HepG2 (cell line): Measurements from ENCODE around the gene SYCE1L. TPM values are rescaled to one million over a fixed set of nuclear protein-coding genes. Genes with fewer than 3 reads are reported as not detected.
A peak's percentile ranks its signal among the peaks of the same experiment; 100 is the strongest.

Source experiments
- ATAC-seq: fragments of 200-7000 bp; cut with Tn5 transposase; 3 replicates; pipeline ENCODE4 v1.9.1; 2020; ENCODE audit warnings: mild to moderate bottlenecking, moderate library complexity
- BruUV-seq: library from RNA; stranded (reverse); fragments of 400-500 nt; replicated peaks from 2 replicates; lab custom pipeline; 2021; lab: Mats Ljungman, UMichigan
- CTCF ChIA-PET: fragments of 300-600 bp; formaldehyde crosslinking; extraction: SDS; loops from one replicate; lab custom pipeline; 2021; ENCODE audit warnings: low total read pairs, inconsistent platforms, low intra/inter-chr PET ratio; lab: Yijun Ruan, JAX
- POLR2A ChIA-PET: fragments of 350-600 bp; sonication (Branson Sonifier 250); formaldehyde crosslinking; loops from one replicate; lab custom pipeline; 2020; ENCODE audit warnings: antibody characterized with exemption, inconsistent platforms; lab: Yijun Ruan, JAX
- DNase-seq: peaks from one replicate; pipeline ENCODE4 v3.0.0-alpha.2; 2015; ENCODE audit warnings: low spot score
- FAIRE-seq: peaks from 3 replicates; lab custom pipeline; 2011; peaks lifted over from hg19 to GRCh38; lab: Jason Lieb, UNC
- H2AFZ ChIP-seq: one replicate; pipeline ENCODE4 v1.6.1; 2011; ENCODE audit warnings: low read length, inconsistent platforms
- H3K27ac ChIP-seq: fragments of 300-600 bp; 3 replicates; pipeline ENCODE4 v1.8.0; 2011; ENCODE audit warnings: mixed run types, mild to moderate bottlenecking, mixed read lengths, low read length, inconsistent platforms; ENCODE audit not compliant: insufficient read depth; ENCODE audit errors: extremely low read length
- H3K27me3 ChIP-seq, 2 experiments: fragments of 200-600 bp in 1 of 2; 2 replicates in 1 of 2; 3 replicates in 1 of 2; pipeline versions ENCODE4 v1.6.0 to v1.8.0; 2011; ENCODE audit warnings: low read length in 2 of 2, mild to moderate bottlenecking in 2 of 2, moderate library complexity in 2 of 2, inconsistent platforms in 1 of 2; ENCODE audit not compliant: insufficient read depth in 2 of 2, control insufficient read depth in 1 of 2
- H3K36me3 ChIP-seq, 2 experiments: fragments of 200-600 bp in 1 of 2; replicated peaks in 1 of 2; 2 replicates in 1 of 2; 3 replicates in 1 of 2; pipeline versions ENCODE4 v1.5.1 to v1.8.0; 2011; ENCODE audit warnings: low read length in 2 of 2, inconsistent platforms in 1 of 2; ENCODE audit not compliant: insufficient read depth in 2 of 2, control insufficient read depth in 1 of 2
- H3K4me1 ChIP-seq: 2 replicates; pipeline ENCODE4 v1.5.1; 2012; ENCODE audit warnings: low read length, inconsistent platforms; ENCODE audit not compliant: insufficient read depth
- H3K4me2 ChIP-seq: 2 replicates; pipeline ENCODE4 v1.6.0; 2011; ENCODE audit warnings: low read depth, low read length, inconsistent platforms
- H3K4me3 ChIP-seq, 3 experiments: fragments of 200-600 bp in 1 of 3; sonication (generic), shearing (Covaris generic) in 1 of 3; replicated peaks in 1 of 3; 2 replicates each; pipeline ENCODE4 v1.5.1; 2011 to 2016; ENCODE audit warnings: low read length in 3 of 3, inconsistent platforms in 2 of 3, low read depth in 2 of 3, mild to moderate bottlenecking in 2 of 3, control low read depth in 1 of 3, mixed read lengths in 1 of 3; ENCODE audit not compliant: insufficient read depth in 1 of 3
- H3K79me2 ChIP-seq: one replicate; pipeline ENCODE4 v1.6.1; 2011; ENCODE audit warnings: low read length, inconsistent platforms; ENCODE audit not compliant: insufficient read depth
- H3K9ac ChIP-seq: 2 replicates; pipeline ENCODE4 v1.6.0; 2011; ENCODE audit warnings: mild to moderate bottlenecking, low read depth, low read length, inconsistent platforms; ENCODE audit not compliant: insufficient read depth
- H3K9me3 ChIP-seq: 2 replicates; pipeline ENCODE4 v1.5.1; 2012; ENCODE audit warnings: mild to moderate bottlenecking, low read length
- H4K20me1 ChIP-seq: 2 replicates; pipeline ENCODE4 v1.6.0; 2011; ENCODE audit warnings: inconsistent platforms, mild to moderate bottlenecking, low read length, moderate library complexity; ENCODE audit not compliant: insufficient read depth
- CBX5 ChIP-seq: sonication (generic); formaldehyde crosslinking; IDR thresholded peaks from 2 replicates; pipeline ENCODE4 v1.4.0; 2020; ENCODE audit warnings: missing genetic modification reagents, borderline replicate concordance
- DR1 ChIP-seq: sonication (generic); formaldehyde crosslinking; IDR thresholded peaks from 2 replicates; pipeline ENCODE4 v1.8.0; 2021; ENCODE audit warnings: mild to moderate bottlenecking, missing genetic modification reagents, inconsistent platforms
- FOXC1 ChIP-seq: sonication (generic); formaldehyde crosslinking; IDR thresholded peaks from 2 replicates; pipeline ENCODE4 v1.8.0; 2022; ENCODE audit warnings: mild to moderate bottlenecking, missing genetic modification reagents, borderline replicate concordance
- KDM3A ChIP-seq: IDR thresholded peaks from 2 replicates; pipeline ENCODE4 v1.6.1; 2018; ENCODE audit warnings: low read depth, missing compliant biosample characterization
- KDM4B ChIP-seq: sonication (generic); formaldehyde crosslinking; IDR thresholded peaks from 2 replicates; pipeline ENCODE4 v1.4.0; 2020; ENCODE audit warnings: missing genetic modification reagents
- KLF9 ChIP-seq: IDR thresholded peaks from 2 replicates; pipeline ENCODE4 v1.6.1; 2016; ENCODE audit warnings: low read depth
- MIER3 ChIP-seq: IDR thresholded peaks from 2 replicates; pipeline ENCODE4 v1.6.1; 2016; ENCODE audit warnings: missing compliant biosample characterization, borderline replicate concordance
- NFE2L2 ChIP-seq: fragments of 150-350 bp; IDR thresholded peaks from 2 replicates; pipeline ENCODE4 v1.6.1; 2014; ENCODE audit warnings: low read length
- PHF21A ChIP-seq: sonication (generic); formaldehyde crosslinking; IDR thresholded peaks from 2 replicates; pipeline ENCODE4 v1.5.0; 2020; ENCODE audit warnings: mild to moderate bottlenecking, missing genetic modification reagents
- PRPF4 ChIP-seq: fragments of 200-400 bp; formaldehyde crosslinking; IDR thresholded peaks from 2 replicates; pipeline ENCODE4 v1.6.1; 2016; ENCODE audit warnings: low read length, low read depth; ENCODE audit not compliant: poor library complexity, severe bottlenecking
- RAD51 ChIP-seq: fragments of 450-650 bp; IDR thresholded peaks from 2 replicates; pipeline ENCODE4 v1.6.1; 2016; ENCODE audit warnings: borderline replicate concordance
- RXRA ChIP-seq: sonication (generic); formaldehyde crosslinking; IDR thresholded peaks from 2 replicates; pipeline ENCODE4 v1.5.1; 2020; ENCODE audit warnings: missing genetic modification reagents
- TOPORS ChIP-seq: sonication (generic); formaldehyde crosslinking; IDR thresholded peaks from 2 replicates; pipeline ENCODE4 v1.8.0; 2023; ENCODE audit warnings: mild to moderate bottlenecking, missing genetic modification reagents
- ZMAT3 ChIP-seq: sonication (generic); formaldehyde crosslinking; conservative IDR thresholded peaks from 2 replicates; pipeline ENCODE4 v1.7.0; 2021; ENCODE audit warnings: missing genetic modification reagents
- ZNF121 ChIP-seq: sonication (generic); formaldehyde crosslinking; IDR thresholded peaks from 2 replicates; pipeline ENCODE4 v1.5.0; 2020; ENCODE audit warnings: mild to moderate bottlenecking, missing genetic modification reagents
- ZNF256 ChIP-seq: sonication (generic); formaldehyde crosslinking; conservative IDR thresholded peaks from 2 replicates; pipeline ENCODE4 v1.4.0; 2020; ENCODE audit warnings: missing genetic modification reagents
- ZNF329 ChIP-seq: sonication (generic); formaldehyde crosslinking; IDR thresholded peaks from 2 replicates; pipeline ENCODE4 v1.9.0; 2021; ENCODE audit warnings: low read depth, mild to moderate bottlenecking, missing genetic modification reagents
- ZNF335 ChIP-seq: sonication (generic); formaldehyde crosslinking; IDR thresholded peaks from 2 replicates; pipeline ENCODE4 v1.4.0; 2020; ENCODE audit warnings: missing genetic modification reagents
- ZNF770 ChIP-seq: sonication (generic); formaldehyde crosslinking; IDR thresholded peaks from 2 replicates; pipeline ENCODE4 v1.5.0; 2020; ENCODE audit warnings: mild to moderate bottlenecking, missing genetic modification reagents
- ZNF782 ChIP-seq: sonication (generic); formaldehyde crosslinking; IDR thresholded peaks from 2 replicates; pipeline ENCODE4 v1.4.0; 2020; ENCODE audit warnings: missing genetic modification reagents, mild to moderate bottlenecking, borderline replicate concordance
- ZNF788 ChIP-seq: sonication (generic); formaldehyde crosslinking; IDR thresholded peaks from 2 replicates; pipeline ENCODE4 v1.5.0; 2020; ENCODE audit warnings: mild to moderate bottlenecking, missing genetic modification reagents, borderline replicate concordance
- ZSCAN20 ChIP-seq: sonication (generic); formaldehyde crosslinking; IDR thresholded peaks from 2 replicates; pipeline ENCODE4 v1.4.0; 2020; ENCODE audit warnings: missing genetic modification reagents, mild to moderate bottlenecking, borderline replicate concordance
- WGBS: methylation state at CpG from one replicate; pipeline ENCODE4 v1.1.6; 2017; ENCODE audit warnings: low lambda C conversion rate; 5-methylcytosine and 5-hydroxymethylcytosine counted together
- in situ Hi-C: cut with HindIII; loops from 2 replicates; pipeline ENCODE4 v1.10.0; 2017; ENCODE audit warnings: low pct_unique_long_range_greater_than_20kb; ENCODE audit not compliant: extremely low pct_ligation_motif_present
- intact Hi-C: fragments of 100-400 bp; cut with micrococcal nuclease; formaldehyde crosslinking; loops from one replicate; pipeline ENCODE4 v1.10.0; 2022; ENCODE audit not compliant: unreplicated experiment
- polyA plus RNA-seq, 8 experiments: library from polyadenylated mRNA; depleted of rRNA in 3 of 8; stranded (reverse) in 7 of 8; unstranded in 1 of 8; fragments of >200 nt; fragmentation: Illumina TruSeq in 4 of 8; extraction: Trizol in 4 of 8; gene quantifications; 2 replicates each; pipeline versions ENCODE4 v1.2.1 to v1.2.3, GENCODE V29; 2011 to 2016; ENCODE audit warnings: low read depth in 4 of 8, missing spikeins in 1 of 8, mixed read lengths in 1 of 8; ENCODE audit not compliant: insufficient read depth in 1 of 8
- total RNA-seq, 5 experiments: library from RNA; depleted of rRNA; stranded (reverse); fragments of >200 nt; fragmentation: Illumina TruSeq; extraction: Trizol; gene quantifications; 2 replicates each; pipeline ENCODE4 v1.2.3, GENCODE V29; 2016; ENCODE audit warnings: low read depth in 1 of 5

The SYCE1L gene
- total and polyA plus RNA-seq, 2 of the 13 experiments (the other 11 are each of a cell fraction or from before 2014, with no cell fraction given) = 0.22 TPM; not detected in 1

- no peaks in the 10 kb centered on the region for H3K9me3 ChIP-seq
- peak within 1 kb of the TSS; percentile 98 for H3K4me2 ChIP-seq
- DNase-seq = peak; percentile 99
- no peaks in the 10 kb centered on the region for H4K20me1 ChIP-seq
- peak; percentile 98 for ATAC-seq
- H3K4me1 ChIP-seq = peaks cover 34% of the 10 kb centered on the region
- H3K36me3 ChIP-seq = peaks cover 14 to 25% of the 10 kb centered on the region in 2 experiments
- peak; percentile 100 for FAIRE-seq
- peak within 1 kb of the TSS; percentile 82 to 94 (median 82) for H3K4me3 ChIP-seq
- peak within 1 kb of the TSS; percentile 80 for H3K9ac ChIP-seq
- ChIA-PET POLR2A (interaction anchor here (1.6 kb wide), 1 partner anchor 21 kb away, joined by 7 read pairs; no protein-coding TSS in a partner anchor), CTCF (no interaction called here)
- peaks cover 21% of the 10 kb centered on the region for H3K79me2 ChIP-seq
- no peaks in the 10 kb centered on the region; a peak in 1 of 5 replicates for H3K27me3 ChIP-seq
- WGBS = 1% methylated on average over 37 of the region's 63 CpGs
- H2AFZ ChIP-seq = peak within 1 kb of the TSS; percentile 69
- intact Hi-C loops = loop anchor here (10.0 kb wide), 1 partner anchor 1544 kb away; no protein-coding TSS in a partner anchor
- peak within 1 kb of the TSS; percentile 90 for H3K27ac ChIP-seq
- in situ Hi-C loops = no loop called here
- no TSS peak for BruUV-seq
- TF ChIP-seq KDM3A (CRISPR knock-in tag) (no peak; the same call in 1 of the 2 replicates), KLF9 (0 out of 2 replicates have a peak, but pooled peaks have one; percentile 4), RAD51 (no peak), ZSCAN20 (no peak), KDM4B (CRISPR knock-in tag) (0 out of 2 replicates have a peak, but pooled peaks have one; percentile 13), ZMAT3 (CRISPR knock-in tag) (peak; percentile 84), CBX5 (CRISPR knock-in tag) (peak; percentile 60; the same call in 1 of the 2 replicates), RXRA (CRISPR knock-in tag) (peak; percentile 45; the same call in 1 of the 2 replicates), DR1 (CRISPR knock-in tag) (peak; percentile 72), NFE2L2 (peak; percentile 31; the same call in 1 of the 2 replicates), FOXC1 (CRISPR knock-in tag) (peak; percentile 71; the same call in 1 of the 2 replicates), ZNF256 (CRISPR knock-in tag) (0 out of 2 replicates have a peak, but pooled peaks have one; percentile 43), ZNF335 (CRISPR knock-in tag) (peak; percentile 48; the same call in 1 of the 2 replicates), PRPF4 (no peak), TOPORS (CRISPR knock-in tag) (0 out of 2 replicates have a peak, but pooled peaks have one; percentile 46), ZNF782 (CRISPR knock-in tag) (no peak), ZNF770 (CRISPR knock-in tag) (no peak), PHF21A (peak; percentile 72), ZNF121 (CRISPR knock-in tag) (no peak), ZNF329 (CRISPR knock-in tag) (no peak), MIER3 (CRISPR knock-in tag) (peak; percentile 77), ZNF788 (CRISPR knock-in tag) (no peak; the same call in 1 of the 2 replicates)
Observed at GRCh38 chr16:77190478-77191258, 8.5 kb upstream of the SYCE1L start, which contains the start of gene MON1B. MON1B (plus strand) TSS chr16:77191190; CDS start chr16:77191486, 296 bp downstream.
